H9 (cell line): ENCODE measurements around the gene WFDC1. TPM values are rescaled to one million over a fixed set of nuclear protein-coding genes. Genes with fewer than 3 reads are reported as not detected.

Experiments
- DNase-seq: peaks from one replicate; pipeline ENCODE4 v3.0.0-alpha.2; 2017
- H2AFZ ChIP-seq: one replicate; pipeline ENCODE4 v1.6.1; 2013; ENCODE audit warnings: mild to moderate bottlenecking, low read length, control low read depth, moderate library complexity
- H2AK5ac ChIP-seq: 2 replicates; pipeline ENCODE4 v1.6.1; 2013; ENCODE audit warnings: low read length, control low read depth, mixed read lengths; ENCODE audit not compliant: insufficient read length
- H2BK120ac ChIP-seq: one replicate; pipeline ENCODE4 v1.6.1; 2013; ENCODE audit warnings: low read depth, mild to moderate bottlenecking, low read length, control low read depth, inconsistent platforms; ENCODE audit not compliant: poor library complexity, severe bottlenecking
- H2BK12ac ChIP-seq: 2 replicates; pipeline ENCODE4 v1.6.1; 2013; ENCODE audit warnings: low read length, control low read depth, mixed read lengths, low read depth; ENCODE audit not compliant: insufficient read length
- H2BK15ac ChIP-seq: 2 replicates; pipeline ENCODE4 v1.6.1; 2013; ENCODE audit warnings: low read depth, low read length, control low read depth
- H2BK20ac ChIP-seq: one replicate; pipeline ENCODE4 v1.6.1; 2013; ENCODE audit warnings: low read depth, mild to moderate bottlenecking, low read length, control low read depth, inconsistent platforms; ENCODE audit not compliant: poor library complexity, severe bottlenecking
- H2BK5ac ChIP-seq: 2 replicates; pipeline ENCODE4 v1.6.1; 2013; ENCODE audit warnings: low read length, control low read depth, mixed read lengths; ENCODE audit not compliant: insufficient read length
- H3K14ac ChIP-seq: 2 replicates; pipeline ENCODE4 v1.6.1; 2013; ENCODE audit warnings: low read length, control low read depth; ENCODE audit not compliant: insufficient read depth
- H3K18ac ChIP-seq: 2 replicates; pipeline ENCODE4 v1.6.1; 2013; ENCODE audit warnings: low read depth, mild to moderate bottlenecking, mixed read lengths, low read length, control low read depth; ENCODE audit not compliant: insufficient read length
- H3K23ac ChIP-seq: 2 replicates; pipeline ENCODE4 v1.6.1; 2013; ENCODE audit warnings: low read length, control low read depth, mixed read lengths, low read depth; ENCODE audit not compliant: insufficient read length
- H3K23me2 ChIP-seq: 2 replicates; pipeline ENCODE4 v1.6.1; 2013; ENCODE audit warnings: low read depth, mild to moderate bottlenecking, mixed read lengths, low read length, control low read depth; ENCODE audit not compliant: insufficient read length, poor library complexity, severe bottlenecking
- H3K27ac ChIP-seq: 2 replicates; pipeline ENCODE4 v1.5.1; 2013; ENCODE audit warnings: low read length, control low read depth, mixed read lengths, low read depth; ENCODE audit not compliant: insufficient read length
- H3K27me3 ChIP-seq: 2 replicates; pipeline ENCODE4 v1.6.1; 2013; ENCODE audit warnings: low read length, control low read depth, inconsistent platforms; ENCODE audit not compliant: insufficient read depth
- H3K4ac ChIP-seq: 2 replicates; pipeline ENCODE4 v1.6.1; 2013; ENCODE audit warnings: low read depth, mild to moderate bottlenecking, control low read depth, inconsistent platforms, low read length, moderate library complexity
- H3K4me1 ChIP-seq: 2 replicates; pipeline ENCODE4 v1.6.1; 2013; ENCODE audit warnings: low read length, control low read depth, inconsistent platforms; ENCODE audit not compliant: insufficient read depth
- H3K4me2 ChIP-seq: 2 replicates; pipeline ENCODE4 v1.6.1; 2013; ENCODE audit warnings: low read length, control low read depth, mixed read lengths; ENCODE audit not compliant: insufficient read length, insufficient read depth
- H3K56ac ChIP-seq: 2 replicates; pipeline ENCODE4 v1.6.1; 2013; ENCODE audit warnings: low read depth, mild to moderate bottlenecking, mixed read lengths, low read length, control low read depth; ENCODE audit not compliant: insufficient read length
- H3K79me1 ChIP-seq: 2 replicates; pipeline ENCODE4 v1.6.1; 2013; ENCODE audit warnings: low read depth, mild to moderate bottlenecking, moderate library complexity, low read length, control low read depth, inconsistent platforms; ENCODE audit not compliant: insufficient read depth, poor library complexity, severe bottlenecking
- H3K79me2 ChIP-seq: 2 replicates; pipeline ENCODE4 v1.6.1; 2013; ENCODE audit warnings: low read length, control low read depth, inconsistent platforms; ENCODE audit not compliant: insufficient read depth
- H3K9ac ChIP-seq: 2 replicates; pipeline ENCODE4 v1.6.1; 2013; ENCODE audit warnings: low read length, control low read depth, mixed read lengths; ENCODE audit not compliant: insufficient read length; ENCODE audit errors: extremely low read depth
- H3K9me3 ChIP-seq: one replicate; pipeline ENCODE4 v1.6.1; 2013; ENCODE audit warnings: low read depth, low read length, inconsistent platforms; ENCODE audit not compliant: control insufficient read depth
- H3T11ph ChIP-seq: one replicate; pipeline ENCODE4 v1.6.1; 2013; ENCODE audit warnings: mild to moderate bottlenecking, low read length, control low read depth, inconsistent platforms
- H4K20me1 ChIP-seq: one replicate; pipeline ENCODE4 v1.6.1; 2013; ENCODE audit not compliant: control insufficient read depth, insufficient read length, insufficient read depth
- H4K5ac ChIP-seq: 2 replicates; pipeline ENCODE4 v1.6.1; 2013; ENCODE audit warnings: low read depth, mild to moderate bottlenecking, mixed read lengths, low read length, control low read depth; ENCODE audit not compliant: insufficient read length
- H4K8ac ChIP-seq: replicated peaks from 2 replicates; pipeline ENCODE4 v1.6.1; 2013; ENCODE audit warnings: low read length, control low read depth, mixed read lengths, low read depth; ENCODE audit not compliant: insufficient read length
- H4K91ac ChIP-seq: 2 replicates; pipeline ENCODE4 v1.6.1; 2013; ENCODE audit warnings: low read depth, mild to moderate bottlenecking, moderate library complexity, mixed read lengths, low read length, control low read depth; ENCODE audit not compliant: insufficient read length
- H3K27ac Mint-ChIP-seq, 3 experiments: 2 replicates in 2 of 3; 3 replicates in 1 of 3; pipeline ENCODE4 v1.8.0; 2020 to 2021; ENCODE audit warnings: mixed read lengths in 3 of 3, mild to moderate bottlenecking in 1 of 3, moderate library complexity in 1 of 3
- H3K27me3 Mint-ChIP-seq: 2 replicates; pipeline ENCODE4 v1.8.0; 2021; ENCODE audit warnings: low read depth, mild to moderate bottlenecking, moderate library complexity, mixed read lengths
- H3K36me3 Mint-ChIP-seq, 3 experiments: 2 replicates in 2 of 3; 3 replicates in 1 of 3; pipeline ENCODE4 v1.8.0; 2020 to 2021; ENCODE audit warnings: low read depth in 3 of 3, mixed read lengths in 3 of 3; ENCODE audit not compliant: insufficient read depth in 1 of 3
- H3K4me1 Mint-ChIP-seq, 2 experiments: 2 replicates each; pipeline ENCODE4 v1.8.0; 2020; ENCODE audit warnings: mixed read lengths in 2 of 2
- H3K4me3 Mint-ChIP-seq, 2 experiments: 2 replicates in 1 of 2; 3 replicates in 1 of 2; pipeline ENCODE4 v1.8.0; 2020 to 2021; ENCODE audit warnings: mild to moderate bottlenecking in 2 of 2, mixed read lengths in 2 of 2, moderate library complexity in 1 of 2
- H3K9me3 Mint-ChIP-seq, 2 experiments: 2 replicates in 1 of 2; 3 replicates in 1 of 2; pipeline ENCODE4 v1.8.0; 2020; ENCODE audit warnings: mild to moderate bottlenecking in 2 of 2, mixed read lengths in 2 of 2, moderate library complexity in 1 of 2
- WGBS: extraction: QIAGEN DNeasy Blood & Tissue Kit; methylation state at CpG from one replicate; pipeline ENCODE4 v1.1.7; 2013; ENCODE audit warnings: missing lambda C conversion rate, low lambda C conversion rate, mixed read lengths; ENCODE audit not compliant: insufficient read length; ENCODE audit errors: extremely low coverage; 5-methylcytosine and 5-hydroxymethylcytosine counted together
- total RNA-seq: library from RNA; stranded (reverse); gene quantifications from 2 replicates; pipeline ENCODE4 v1.2.1, GENCODE V29; 2021
- TF ChIP-seq, protein P1 (sequence below): fragments of 200-600 bp; sonication (generic); conservative IDR thresholded peaks from 3 replicates; pipeline ENCODE4 v1.8.0; 2021; ENCODE audit warnings: antibody characterized with exemption, mild to moderate bottlenecking

WFDC1 gene
- total RNA-seq, 1 experiment from 2014 or later = 0.24 TPM

DNA sequence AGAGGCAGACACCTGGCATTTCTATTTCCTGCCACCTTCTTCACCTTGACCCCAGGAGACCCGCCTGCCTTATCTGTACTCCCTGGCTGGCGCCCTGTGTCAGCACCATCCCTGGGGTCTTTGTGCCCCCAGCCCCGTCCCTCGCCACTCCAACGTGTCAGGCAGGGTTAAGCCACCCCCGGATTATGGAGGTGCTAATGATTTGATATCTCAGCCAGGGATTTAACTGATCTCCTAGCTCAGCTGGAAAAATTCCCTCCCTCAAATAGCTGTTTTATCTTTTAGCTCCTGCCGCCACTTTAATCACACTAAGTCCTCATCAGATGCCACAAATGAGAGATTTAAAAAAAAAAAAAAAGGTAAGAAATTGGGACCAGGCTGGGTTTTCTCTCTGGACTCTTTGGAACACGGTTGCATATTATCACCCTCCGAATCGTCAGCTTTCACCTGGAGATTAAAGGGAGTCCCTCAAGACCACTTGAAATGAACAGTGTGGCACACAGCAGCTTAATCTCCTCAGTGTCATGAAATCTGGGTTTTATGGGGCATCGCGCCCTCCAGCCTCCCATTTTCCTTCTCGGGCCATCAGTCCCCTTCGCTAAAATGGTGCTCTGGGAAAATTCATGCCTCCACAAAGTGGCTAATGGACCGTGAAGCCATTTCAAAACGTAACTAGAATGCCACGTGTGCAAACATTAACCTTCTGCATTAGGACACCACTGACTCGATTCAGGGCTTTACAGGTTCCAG is 26.2 kb upstream of the WFDC1 start:
- H3K4me3 Mint-ChIP-seq = no peak overlapping the region
- no peak overlapping the region for H2BK120ac ChIP-seq
- no peak overlapping the region for H3K56ac ChIP-seq
- H3K9me3 ChIP-seq = no peaks in the 10 kb centered on the region
- H2AFZ ChIP-seq = no peak overlapping the region
- H3K9me3 Mint-ChIP-seq = no peaks in the 10 kb centered on the region
- no peaks in the 10 kb centered on the region for H4K20me1 ChIP-seq
- no peak overlapping the region for H3K4ac ChIP-seq
- no peak overlapping the region for H3K18ac ChIP-seq
- peaks cover 5% of the 10 kb centered on the region for H3K27me3 Mint-ChIP-seq
- H2BK15ac ChIP-seq = no peak overlapping the region
- no peak for DNase-seq
- no peak overlapping the region for H3K9ac ChIP-seq
- H4K5ac ChIP-seq = no peak overlapping the region
- no peak overlapping the region for H2BK5ac ChIP-seq
- H3K23me2 ChIP-seq = no peaks in the 10 kb centered on the region
- H3K36me3 Mint-ChIP-seq = no peaks in the 10 kb centered on the region
- no peaks in the 10 kb centered on the region; the same call in 1 of the 2 replicates for H3K4me1 ChIP-seq
- TF ChIP-seq, protein P1, sequence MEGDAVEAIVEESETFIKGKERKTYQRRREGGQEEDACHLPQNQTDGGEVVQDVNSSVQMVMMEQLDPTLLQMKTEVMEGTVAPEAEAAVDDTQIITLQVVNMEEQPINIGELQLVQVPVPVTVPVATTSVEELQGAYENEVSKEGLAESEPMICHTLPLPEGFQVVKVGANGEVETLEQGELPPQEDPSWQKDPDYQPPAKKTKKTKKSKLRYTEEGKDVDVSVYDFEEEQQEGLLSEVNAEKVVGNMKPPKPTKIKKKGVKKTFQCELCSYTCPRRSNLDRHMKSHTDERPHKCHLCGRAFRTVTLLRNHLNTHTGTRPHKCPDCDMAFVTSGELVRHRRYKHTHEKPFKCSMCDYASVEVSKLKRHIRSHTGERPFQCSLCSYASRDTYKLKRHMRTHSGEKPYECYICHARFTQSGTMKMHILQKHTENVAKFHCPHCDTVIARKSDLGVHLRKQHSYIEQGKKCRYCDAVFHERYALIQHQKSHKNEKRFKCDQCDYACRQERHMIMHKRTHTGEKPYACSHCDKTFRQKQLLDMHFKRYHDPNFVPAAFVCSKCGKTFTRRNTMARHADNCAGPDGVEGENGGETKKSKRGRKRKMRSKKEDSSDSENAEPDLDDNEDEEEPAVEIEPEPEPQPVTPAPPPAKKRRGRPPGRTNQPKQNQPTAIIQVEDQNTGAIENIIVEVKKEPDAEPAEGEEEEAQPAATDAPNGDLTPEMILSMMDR = no peak
- H3T11ph ChIP-seq = no peak overlapping the region
- H2BK12ac ChIP-seq = no peak overlapping the region
- no CpG with 5 or more reads among the region's 18 CpGs for WGBS
- no peak overlapping the region for H3K4me2 ChIP-seq
- H3K79me2 ChIP-seq = no peaks in the 10 kb centered on the region
- H3K27ac ChIP-seq = no peak overlapping the region
- H3K23ac ChIP-seq = no peak overlapping the region
- H3K27ac Mint-ChIP-seq = no peak overlapping the region; a peak in 1 of 7 replicates
- H4K91ac ChIP-seq = no peak overlapping the region
- H2BK20ac ChIP-seq = no peak overlapping the region
- H3K79me1 ChIP-seq = no peaks in the 10 kb centered on the region
- no peak overlapping the region for H4K8ac ChIP-seq
- no peak overlapping the region for H3K14ac ChIP-seq
- no peak overlapping the region for H2AK5ac ChIP-seq
- peaks cover 9% of the 10 kb centered on the region in 2 experiments for H3K4me1 Mint-ChIP-seq
- H3K27me3 ChIP-seq = no peaks in the 10 kb centered on the region
